ENCODE measurements around the gene EGR1. TPM values are rescaled to one million over a fixed set of nuclear protein-coding genes. Genes with fewer than 3 reads are reported as not detected.

EGR1 gene
- total RNA-seq, 1 donor from 2014 or later: 119 TPM

GRCh38 chr5:138490648-138491283 is 25.5 kb downstream of the EGR1 start:
- peak overlapping the region; percentile 78 for H3K27ac ChIP-seq

GRCh38 chr5:138491284-138491648 is 26.0 kb downstream of the EGR1 start:
- Histone ChIP-seq H3K4me1 (peaks cover 37% of the 10 kb centered on the region), H3K9me3 (no peaks in the 10 kb centered on the region), H3K27me3 (no peaks in the 10 kb centered on the region), H3K4me3 (peak overlapping the region; percentile 56 to 58), H3K36me3 (no peaks in the 10 kb centered on the region), H3K27ac (peak overlapping the region; percentile 78)
- TF ChIP-seq CTCF (IDR thresholded peaks at IDR 0.05): no peak
- DNase-seq (ENCODE audit: extremely low spot score in 2 of 2): no peak
- intact Hi-C loops (cut with DNase I): no loop called here

More at GRCh38 chr5:138490648-138491283, 25.5 kb downstream of the EGR1 start:
- no peak for TF ChIP-seq CTCF (IDR thresholded peaks at IDR 0.05)
- no peak for TF ChIP-seq POLR2A (IDR thresholded peaks at IDR 0.05)
- no peak for TF ChIP-seq POLR2AphosphoS5 (IDR thresholded peaks at IDR 0.05; ENCODE audit: insufficient read depth in 1 of 2, low read depth in 1 of 2)
- Histone ChIP-seq H3K4me3 (peak overlapping the region in 1 of 2 donors; percentile 58), H3K36me3 (no peaks in the 10 kb centered on the region), H3K27me3 (no peaks in the 10 kb centered on the region), H3K9me3 (no peaks in the 10 kb centered on the region), H3K4me1 (peaks cover 37% of the 10 kb centered on the region)
- intact Hi-C loops (cut with DNase I): no loop called here
- no peak for DNase-seq (ENCODE audit: extremely low spot score in 2 of 2)

- Histone ChIP-seq H3K36me3 (no peaks in the 10 kb centered on the region), H3K27ac (peak overlapping the region; percentile 80)
- intact Hi-C loops (cut with DNase I): loop anchor here (1.0 kb wide), 1 partner anchor 27 kb away; the partner anchor contains the start of gene EGR1
These were observed 26.6 kb downstream of the EGR1 start for GRCh38 chr5:138491669-138492559.

GRCh38 chr5:138492560-138493045 is 27.3 kb downstream of the EGR1 start:
- Histone ChIP-seq H3K9me3 (no peaks in the 10 kb centered on the region), H3K27me3 (no peaks in the 10 kb centered on the region), H3K4me1 (peaks cover 37% of the 10 kb centered on the region), H3K27ac (peak overlapping the region; percentile 80), H3K36me3 (no peaks in the 10 kb centered on the region), H3K4me3 (peak overlapping the region; percentile 56 to 58)
- TF ChIP-seq CTCF (IDR thresholded peaks at IDR 0.05): no peak
- no peak for TF ChIP-seq POLR2AphosphoS5 (IDR thresholded peaks at IDR 0.05; ENCODE audit: insufficient read depth in 1 of 2, low read depth in 1 of 2)
- intact Hi-C loops (cut with DNase I): loop anchor here (1.0 kb wide), 1 partner anchor 27 kb away; the partner anchor contains the start of gene EGR1
- no peak for DNase-seq (ENCODE audit: extremely low spot score in 2 of 2)

More at GRCh38 chr5:138491669-138492559, 26.6 kb downstream of the EGR1 start:
- H3K4me1 ChIP-seq: peaks cover 37% of the 10 kb centered on the region
- no peaks in the 10 kb centered on the region for H3K27me3 ChIP-seq
- TF ChIP-seq CTCF (IDR thresholded peaks at IDR 0.05): no peak
- TF ChIP-seq POLR2AphosphoS5 (IDR thresholded peaks at IDR 0.05; ENCODE audit: insufficient read depth in 1 of 2, low read depth in 1 of 2): peak in 1 of 2 donors; percentile 44
- no peaks in the 10 kb centered on the region for H3K9me3 ChIP-seq
- peak overlapping the region; percentile 56 to 58 for H3K4me3 ChIP-seq
- no peak for DNase-seq (ENCODE audit: extremely low spot score in 2 of 2)
